Hepatocyte (in vitro differentiated cells): ENCODE results near the gene CCR5. TPM values are rescaled to one million over a fixed set of nuclear protein-coding genes. Genes with fewer than 3 reads are reported as not detected.

Source experiments
- DNase-seq: peaks from one replicate; pipeline ENCODE4 v3.0.0-alpha.2; 2016; ENCODE audit warnings: low spot score
- H2AFZ ChIP-seq: fragments of 200-600 bp; sonication (generic); 2 replicates; pipeline ENCODE4 v1.6.0; 2016; ENCODE audit warnings: antibody characterized with exemption, mild to moderate bottlenecking
- H3K27ac ChIP-seq: fragments of 200-600 bp; sonication (generic); 2 replicates; pipeline ENCODE4 v1.5.1; 2016; ENCODE audit warnings: mild to moderate bottlenecking
- H3K27me3 ChIP-seq: fragments of 200-600 bp; sonication (generic); 2 replicates; pipeline ENCODE4 v1.6.1; 2016
- H3K36me3 ChIP-seq: fragments of 200-600 bp; sonication (generic); replicated peaks from 2 replicates; pipeline ENCODE4 v1.5.1; 2016; ENCODE audit warnings: low read depth; ENCODE audit not compliant: insufficient read depth
- H3K4me1 ChIP-seq: fragments of 200-600 bp; sonication (generic); 2 replicates; pipeline ENCODE4 v1.5.1; 2016; ENCODE audit warnings: mild to moderate bottlenecking, moderate library complexity; ENCODE audit not compliant: insufficient read depth
- H3K4me2 ChIP-seq: fragments of 200-600 bp; sonication (generic); 2 replicates; pipeline ENCODE4 v1.6.0; 2016
- H3K4me3 ChIP-seq: fragments of 200-600 bp; sonication (generic); 2 replicates; pipeline ENCODE4 v1.5.1; 2016; ENCODE audit warnings: mild to moderate bottlenecking
- H3K79me2 ChIP-seq: fragments of 200-600 bp; sonication (generic); 2 replicates; pipeline ENCODE4 v1.6.0; 2017; ENCODE audit warnings: mild to moderate bottlenecking
- H3K9me2 ChIP-seq: fragments of 200-600 bp; sonication (generic); replicated peaks from 2 replicates; pipeline ENCODE4 v1.6.0; 2017; ENCODE audit warnings: mild to moderate bottlenecking; ENCODE audit not compliant: insufficient read depth
- H3K9me3 ChIP-seq: fragments of 200-600 bp; sonication (generic); 2 replicates; pipeline ENCODE4 v1.5.1; 2016; ENCODE audit warnings: low read depth, mild to moderate bottlenecking
- H4K20me1 ChIP-seq: fragments of 200-600 bp; sonication (generic); 2 replicates; pipeline ENCODE4 v1.6.0; 2016; ENCODE audit warnings: mild to moderate bottlenecking; ENCODE audit not compliant: insufficient read depth, poor library complexity, severe bottlenecking
- EZH2 ChIP-seq: fragments of 200-600 bp; sonication (generic); IDR thresholded peaks from 2 replicates; pipeline ENCODE4 v1.6.1; 2016; ENCODE audit warnings: antibody characterized with exemption, mild to moderate bottlenecking, borderline replicate concordance
- EZH2phosphoT487 ChIP-seq: fragments of 200-600 bp; sonication (generic); IDR thresholded peaks from one replicate; pipeline ENCODE4 v1.6.1; 2018; ENCODE audit warnings: antibody characterized with exemption, mild to moderate bottlenecking, low read depth, moderate library complexity; ENCODE audit not compliant: unreplicated experiment, severe bottlenecking
- WGBS: methylation state at CpG from one replicate; pipeline ENCODE4 v1.1.6; 2016; ENCODE audit warnings: low lambda C conversion rate; ENCODE audit errors: missing lambda C conversion rate; 5-methylcytosine and 5-hydroxymethylcytosine counted together
- polyA plus RNA-seq: library from polyadenylated mRNA; unstranded; fragments of >200 nt; fragmentation: Nextera tagmentation; extraction: Ambion mirVana; gene quantifications from 2 replicates; pipeline ENCODE4 v1.2.1, GENCODE V29; 2016
- total RNA-seq: library from RNA; depleted of rRNA; stranded (reverse); fragments of >200 nt; gene quantifications from 2 replicates; pipeline ENCODE4 v1.2.3, GENCODE V29; 2014
- TF ChIP-seq, protein P1 (sequence below): fragments of 200-600 bp; sonication (generic); IDR thresholded peaks from 2 replicates; pipeline ENCODE4 v1.5.1; 2016; ENCODE audit warnings: antibody characterized with exemption, mild to moderate bottlenecking; ENCODE audit not compliant: poor library complexity

CCR5 gene
- 0.07 TPM in 1 of 2 replicates, not detected in the other for total RNA-seq
- not detected in 2 replicates for polyA plus RNA-seq

DNA sequence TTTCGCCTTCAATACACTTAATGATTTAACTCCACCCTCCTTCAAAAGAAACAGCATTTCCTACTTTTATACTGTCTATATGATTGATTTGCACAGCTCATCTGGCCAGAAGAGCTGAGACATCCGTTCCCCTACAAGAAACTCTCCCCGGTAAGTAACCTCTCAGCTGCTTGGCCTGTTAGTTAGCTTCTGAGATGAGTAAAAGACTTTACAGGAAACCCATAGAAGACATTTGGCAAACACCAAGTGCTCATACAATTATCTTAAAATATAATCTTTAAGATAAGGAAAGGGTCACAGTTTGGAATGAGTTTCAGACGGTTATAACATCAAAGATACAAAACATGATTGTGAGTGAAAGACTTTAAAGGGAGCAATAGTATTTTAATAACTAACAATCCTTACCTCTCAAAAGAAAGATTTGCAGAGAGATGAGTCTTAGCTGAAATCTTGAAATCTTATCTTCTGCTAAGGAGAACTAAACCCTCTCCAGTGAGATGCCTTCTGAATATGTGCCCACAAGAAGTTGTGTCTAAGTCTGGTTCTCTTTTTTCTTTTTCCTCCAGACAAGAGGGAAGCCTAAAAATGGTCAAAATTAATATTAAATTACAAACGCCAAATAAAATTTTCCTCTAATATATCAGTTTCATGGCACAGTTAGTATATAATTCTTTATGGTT is at the start of gene CCR5:
TSS of gene CCR5 (plus strand) at position 108 of the 680 bp plus-strand sequence. CDS start 1,957 bp downstream, outside the sequence.
- Histone ChIP-seq H3K9me2 (no peaks in the 10 kb centered on the region), H3K79me2 (no peaks in the 10 kb centered on the region), H3K4me1 (no peaks in the 10 kb centered on the region), H3K9me3 (no peaks in the 10 kb centered on the region), H4K20me1 (no peaks in the 10 kb centered on the region), H3K36me3 (no peaks in the 10 kb centered on the region), H3K27me3 (peaks cover 23% of the 10 kb centered on the region), H3K27ac (no peak within 1 kb of the TSS), H2AFZ (no peak within 1 kb of the TSS), H3K4me2 (no peak within 1 kb of the TSS), H3K4me3 (no peak within 1 kb of the TSS)
- no peak for DNase-seq
- TF ChIP-seq EZH2phosphoT487 (no peak), EZH2 (no peak)
- TF ChIP-seq, protein P1, sequence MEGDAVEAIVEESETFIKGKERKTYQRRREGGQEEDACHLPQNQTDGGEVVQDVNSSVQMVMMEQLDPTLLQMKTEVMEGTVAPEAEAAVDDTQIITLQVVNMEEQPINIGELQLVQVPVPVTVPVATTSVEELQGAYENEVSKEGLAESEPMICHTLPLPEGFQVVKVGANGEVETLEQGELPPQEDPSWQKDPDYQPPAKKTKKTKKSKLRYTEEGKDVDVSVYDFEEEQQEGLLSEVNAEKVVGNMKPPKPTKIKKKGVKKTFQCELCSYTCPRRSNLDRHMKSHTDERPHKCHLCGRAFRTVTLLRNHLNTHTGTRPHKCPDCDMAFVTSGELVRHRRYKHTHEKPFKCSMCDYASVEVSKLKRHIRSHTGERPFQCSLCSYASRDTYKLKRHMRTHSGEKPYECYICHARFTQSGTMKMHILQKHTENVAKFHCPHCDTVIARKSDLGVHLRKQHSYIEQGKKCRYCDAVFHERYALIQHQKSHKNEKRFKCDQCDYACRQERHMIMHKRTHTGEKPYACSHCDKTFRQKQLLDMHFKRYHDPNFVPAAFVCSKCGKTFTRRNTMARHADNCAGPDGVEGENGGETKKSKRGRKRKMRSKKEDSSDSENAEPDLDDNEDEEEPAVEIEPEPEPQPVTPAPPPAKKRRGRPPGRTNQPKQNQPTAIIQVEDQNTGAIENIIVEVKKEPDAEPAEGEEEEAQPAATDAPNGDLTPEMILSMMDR: no peak
- 51% methylated on average over 5 of the region's 5 CpGs for WGBS

GRCh38 chr3:46321461-46322104 is 49.2 kb upstream of the CCR5 start:
- Histone ChIP-seq H3K4me1 (no peaks in the 10 kb centered on the region), H3K4me3 (no peak overlapping the region), H3K36me3 (no peaks in the 10 kb centered on the region), H3K9me2 (no peaks in the 10 kb centered on the region), H3K4me2 (no peak overlapping the region), H3K27me3 (no peaks in the 10 kb centered on the region), H2AFZ (no peak overlapping the region), H4K20me1 (no peaks in the 10 kb centered on the region), H3K79me2 (no peaks in the 10 kb centered on the region), H3K27ac (no peak overlapping the region), H3K9me3 (no peaks in the 10 kb centered on the region)
- TF ChIP-seq EZH2: no peak
- TF ChIP-seq, protein P1: no peak
- no peak for DNase-seq
- 86% methylated on average over 1 of the region's 1 CpG for WGBS

GRCh38 chr3:46324036-46324435 is 46.7 kb upstream of the CCR5 start:
- WGBS: 67% methylated on average over 2 of the region's 2 CpGs
- TF ChIP-seq EZH2phosphoT487: no peak
- no peak for TF ChIP-seq EZH2
- TF ChIP-seq, protein P1: no peak

More at GRCh38 chr3:46324036-46324435, 46.7 kb upstream of the CCR5 start:
- Histone ChIP-seq H3K4me1 (no peaks in the 10 kb centered on the region), H2AFZ (no peak overlapping the region), H3K27ac (peak overlapping the region; percentile 11), H3K4me2 (no peak overlapping the region), H4K20me1 (no peaks in the 10 kb centered on the region), H3K27me3 (no peaks in the 10 kb centered on the region), H3K9me2 (no peaks in the 10 kb centered on the region), H3K4me3 (no peak overlapping the region), H3K9me3 (no peaks in the 10 kb centered on the region), H3K79me2 (no peaks in the 10 kb centered on the region), H3K36me3 (no peaks in the 10 kb centered on the region)
- DNase-seq: no peak
